Measurements from ENCODE around the gene PARN. TPM values are rescaled to one million over a fixed set of nuclear protein-coding genes. Genes with fewer than 3 reads are reported as not detected.

The PARN gene
- total and polyA plus RNA-seq, 2 donors (not counting 1 experiment from before 2014, with no cell fraction given) = 26.7 to 32.9 TPM

- no peak for DNase-seq (ENCODE audit: low read depth in 2 of 2)
Measured at GRCh38 chr16:14483819-14484385, 146.2 kb downstream of the PARN start.

GRCh38 chr16:14476183-14476582 lies 153.9 kb downstream of the PARN start:
- H3K36me3 ChIP-seq (ENCODE audit: control insufficient read depth, insufficient read depth, low read length) = no peaks in the 10 kb centered on the region
- H3K4me3 ChIP-seq (replicated peaks in 1 of 4; ENCODE audit: control extremely low read depth in 1 of 4, insufficient read depth in 1 of 4, low read depth in 3 of 4, low read length in 4 of 4) = no peak overlapping the region
- no peaks in the 10 kb centered on the region for H4K20me1 ChIP-seq (ENCODE audit: control insufficient read depth, extremely low read depth, insufficient read depth, low read length)
- H2AFZ ChIP-seq (ENCODE audit: low read length) = no peak overlapping the region
- H3K79me2 ChIP-seq (ENCODE audit: control insufficient read depth, insufficient read depth, low read length) = no peaks in the 10 kb centered on the region
- H3K4me1 ChIP-seq (ENCODE audit: control insufficient read depth, extremely low read depth, insufficient read depth, low read length) = no peaks in the 10 kb centered on the region
- H3K27me3 ChIP-seq (ENCODE audit: control insufficient read depth, insufficient read depth, low read length) = no peaks in the 10 kb centered on the region
- H3K9ac ChIP-seq (ENCODE audit: insufficient read depth, low read length) = no peak overlapping the region
- H3K9me3 ChIP-seq (ENCODE audit: control insufficient read depth, insufficient read depth, low read depth, low read length) = no peaks in the 10 kb centered on the region
- TF ChIP-seq EZH2 (IDR thresholded peaks at IDR 0.05; ENCODE audit: low read length, missing control alignments) (no peak), CTCF (conservative IDR thresholded peaks at IDR 0.05 in 1 of 2, IDR thresholded peaks at IDR 0.05 in 1 of 2; ENCODE audit: low read depth in 1 of 2, low read length in 2 of 2) (no peak)
- H3K27ac ChIP-seq (ENCODE audit: insufficient read depth, low read length) = no peak overlapping the region
- H3K4me2 ChIP-seq (ENCODE audit: extremely low read depth, insufficient read depth, low read length) = no peak overlapping the region
- DNase-seq (ENCODE audit: low read depth in 2 of 2) = no peak

More at GRCh38 chr16:14483819-14484385, 146.2 kb downstream of the PARN start:
- H3K27ac ChIP-seq (ENCODE audit: insufficient read depth, low read length) = no peak overlapping the region
- H3K79me2 ChIP-seq (ENCODE audit: control insufficient read depth, insufficient read depth, low read length) = no peaks in the 10 kb centered on the region
- no peak overlapping the region for H3K4me2 ChIP-seq (ENCODE audit: extremely low read depth, insufficient read depth, low read length)
- H3K4me3 ChIP-seq (replicated peaks in 1 of 4; ENCODE audit: control extremely low read depth in 1 of 4, insufficient read depth in 1 of 4, low read depth in 3 of 4, low read length in 4 of 4) = no peak overlapping the region
- H3K27me3 ChIP-seq (ENCODE audit: control insufficient read depth, insufficient read depth, low read length) = no peaks in the 10 kb centered on the region
- TF ChIP-seq EZH2 (IDR thresholded peaks at IDR 0.05; ENCODE audit: low read length, missing control alignments) (no peak), CTCF (conservative IDR thresholded peaks at IDR 0.05 in 1 of 2, IDR thresholded peaks at IDR 0.05 in 1 of 2; ENCODE audit: low read depth in 1 of 2, low read length in 2 of 2) (no peak)
- peaks cover 12% of the 10 kb centered on the region for H3K4me1 ChIP-seq (ENCODE audit: control insufficient read depth, extremely low read depth, insufficient read depth, low read length)
- H3K9ac ChIP-seq (ENCODE audit: insufficient read depth, low read length) = no peak overlapping the region
- H4K20me1 ChIP-seq (ENCODE audit: control insufficient read depth, extremely low read depth, insufficient read depth, low read length) = no peaks in the 10 kb centered on the region
- H3K9me3 ChIP-seq (ENCODE audit: control insufficient read depth, insufficient read depth, low read depth, low read length) = no peaks in the 10 kb centered on the region
- no peak overlapping the region for H2AFZ ChIP-seq (ENCODE audit: low read length)
- H3K36me3 ChIP-seq (ENCODE audit: control insufficient read depth, insufficient read depth, low read length) = no peaks in the 10 kb centered on the region

- no peak for TF ChIP-seq CTCF (conservative IDR thresholded peaks at IDR 0.05 in 1 of 2, IDR thresholded peaks at IDR 0.05 in 1 of 2; ENCODE audit: low read depth in 1 of 2, low read length in 2 of 2)
- TF ChIP-seq EZH2 (IDR thresholded peaks at IDR 0.05; ENCODE audit: low read length, missing control alignments) = no peak
- peak in 1 of 2 donors; percentile 64 for DNase-seq (ENCODE audit: low read depth in 2 of 2)
- Histone ChIP-seq H3K27me3 (ENCODE audit: control insufficient read depth, insufficient read depth, low read length) (no peaks in the 10 kb centered on the region), H3K27ac (ENCODE audit: insufficient read depth, low read length) (no peak overlapping the region), H3K36me3 (ENCODE audit: control insufficient read depth, insufficient read depth, low read length) (no peaks in the 10 kb centered on the region), H3K4me1 (ENCODE audit: control insufficient read depth, extremely low read depth, insufficient read depth, low read length) (no peaks in the 10 kb centered on the region), H3K79me2 (ENCODE audit: control insufficient read depth, insufficient read depth, low read length) (no peaks in the 10 kb centered on the region), H3K4me2 (ENCODE audit: extremely low read depth, insufficient read depth, low read length) (no peak overlapping the region), H2AFZ (ENCODE audit: low read length) (no peak overlapping the region), H3K9me3 (ENCODE audit: control insufficient read depth, insufficient read depth, low read depth, low read length) (no peaks in the 10 kb centered on the region), H4K20me1 (ENCODE audit: control insufficient read depth, extremely low read depth, insufficient read depth, low read length) (no peaks in the 10 kb centered on the region), H3K9ac (ENCODE audit: insufficient read depth, low read length) (no peak overlapping the region), H3K4me3 (replicated peaks in 1 of 4; ENCODE audit: control extremely low read depth in 1 of 4, insufficient read depth in 1 of 4, low read depth in 3 of 4, low read length in 4 of 4) (no peak overlapping the region)
Measured at GRCh38 chr16:14475370-14476139, 154.5 kb downstream of the PARN start.
